ENCODE results near the gene USP32.

- TF ChIP-seq POLR2A (IDR thresholded peaks at IDR 0.05) (no peak), CTCF (IDR thresholded peaks at IDR 0.05) (no peak), POLR2AphosphoS5 (IDR thresholded peaks at IDR 0.05) (no peak), EP300 (IDR thresholded peaks at IDR 0.05; ENCODE audit: low read depth) (no peak)
Measured at GRCh38 chr17:60149691-60150582, 242.0 kb downstream of the USP32 start, which contains the start of gene CA4.
